Activated T-helper 2 cell treated with anti-CD3 and anti-CD28 coated beads, Interferon-gamma antibody, Interleukin-2, Interleukin-4, amounts not matched to agents 10 μg/mL and 5 μg/mL and 100 μg/mL, durations not matched to agents 14 hours and 24 hours and 36 hours (primary cell): Measurements from ENCODE around the gene SIRPD. TPM values are rescaled to one million over a fixed set of nuclear protein-coding genes. Genes with fewer than 3 reads are reported as not detected.

Experiments
- DNase-seq: peaks from one replicate; pipeline ENCODE4 v3.0.0; 2021; ENCODE audit warnings: low spot score
- H3K27ac Mint-ChIP-seq: one replicate; pipeline ENCODE4 v1.8.0; 2021; ENCODE audit warnings: mixed read lengths
- H3K27me3 Mint-ChIP-seq: one replicate; pipeline ENCODE4 v1.8.0; 2021; ENCODE audit warnings: low read depth, mixed read lengths
- H3K36me3 Mint-ChIP-seq: one replicate; pipeline ENCODE4 v1.8.0; 2021; ENCODE audit warnings: low read depth, mixed read lengths
- H3K4me1 Mint-ChIP-seq: one replicate; pipeline ENCODE4 v1.8.0; 2021; ENCODE audit warnings: low read depth, mixed read lengths
- H3K4me3 Mint-ChIP-seq: one replicate; pipeline ENCODE4 v1.8.0; 2021; ENCODE audit warnings: low read depth, mild to moderate bottlenecking, moderate library complexity, mixed read lengths
- H3K9me3 Mint-ChIP-seq: one replicate; pipeline ENCODE4 v1.8.0; 2021; ENCODE audit warnings: mixed read lengths
- intact Hi-C: fragments of 100-400 bp; cut with micrococcal nuclease; formaldehyde crosslinking; loops from one replicate; pipeline ENCODE4 v1.15.1; 2023
- total RNA-seq: library from RNA; stranded (reverse); gene quantifications from 2 replicates; pipeline ENCODE4 v1.2.3, GENCODE V29; 2022

Gene SIRPD
- total RNA-seq, 1 donor from 2014 or later = 0.37 TPM

DNA sequence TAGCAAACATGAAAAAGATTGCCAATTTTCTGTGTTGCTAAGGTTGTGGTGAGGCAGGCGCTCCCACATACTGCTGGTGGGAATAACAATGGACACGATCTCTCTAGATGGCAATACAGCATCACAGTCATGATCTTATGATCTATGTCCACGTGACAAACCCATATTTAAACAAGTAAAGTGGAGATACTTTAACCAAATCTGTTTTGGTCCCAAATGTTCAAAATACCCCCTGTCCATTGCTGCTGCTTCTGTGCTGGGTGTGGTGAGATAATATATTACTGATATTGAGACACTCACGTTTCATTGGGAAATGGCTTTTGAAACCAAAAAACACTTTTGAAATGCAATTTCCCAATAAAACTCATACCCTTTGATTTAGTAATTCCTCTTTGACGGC lies 23.0 kb downstream of the SIRPD start:
- H3K9me3 Mint-ChIP-seq = no peaks in the 10 kb centered on the region
- no peak for DNase-seq
- intact Hi-C loops = loop anchor here (5.0 kb wide), 1 partner anchor 243 kb away; no protein-coding TSS in a partner anchor
- H3K27me3 Mint-ChIP-seq = peaks cover 2% of the 10 kb centered on the region
- no peaks in the 10 kb centered on the region for H3K36me3 Mint-ChIP-seq
- H3K4me3 Mint-ChIP-seq = no peak overlapping the region
- H3K27ac Mint-ChIP-seq = no peak overlapping the region
- H3K4me1 Mint-ChIP-seq = peaks cover 7% of the 10 kb centered on the region

DNA sequence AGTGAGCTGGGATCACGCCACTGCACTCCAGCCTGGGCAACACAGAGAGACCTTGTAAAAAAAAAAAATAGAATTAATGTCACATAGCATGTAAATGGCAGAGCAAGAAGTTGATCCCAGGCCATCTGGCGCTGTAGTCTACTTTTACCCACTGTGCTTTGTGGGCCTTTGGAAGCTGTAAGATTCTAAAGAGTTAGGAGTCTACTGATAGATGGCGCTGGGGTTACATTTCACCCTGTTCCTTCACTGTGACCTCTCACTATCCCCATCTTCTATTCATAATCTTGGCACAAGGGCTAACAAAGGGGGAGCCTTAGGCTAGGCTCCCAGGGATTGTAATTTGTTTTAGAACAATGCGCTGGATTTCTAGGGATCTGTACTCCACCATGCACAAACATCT lies 24.4 kb downstream of the SIRPD start:
- H3K9me3 Mint-ChIP-seq = no peaks in the 10 kb centered on the region
- peaks cover 4% of the 10 kb centered on the region for H3K27me3 Mint-ChIP-seq
- no peak overlapping the region for H3K4me3 Mint-ChIP-seq
- peaks cover 6% of the 10 kb centered on the region for H3K4me1 Mint-ChIP-seq
- H3K36me3 Mint-ChIP-seq = no peaks in the 10 kb centered on the region
- no peak overlapping the region for H3K27ac Mint-ChIP-seq
- intact Hi-C loops = loop anchor here (1.0 to 5.0 kb wide), 2 partner anchors 201 to 244 kb away; no protein-coding TSS in a partner anchor
- no peak for DNase-seq

DNA sequence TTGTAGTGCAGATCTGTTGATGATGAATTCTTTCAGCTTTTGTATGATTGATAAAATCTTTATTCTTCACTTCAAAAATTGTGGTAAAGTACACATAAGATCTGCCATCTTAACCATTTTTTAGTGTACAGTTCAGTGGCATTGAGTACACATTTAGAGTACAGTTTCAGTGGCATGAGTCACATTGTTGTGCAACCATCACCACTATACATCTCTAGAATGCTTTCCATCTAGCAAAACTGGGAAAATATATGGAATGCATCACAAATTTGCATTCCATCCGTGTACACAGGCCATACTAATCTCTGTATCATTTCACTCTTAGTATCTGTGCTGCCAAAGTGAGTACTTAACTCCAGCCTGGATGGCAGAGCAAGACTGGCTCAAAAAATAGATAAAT lies 28.7 kb downstream of the SIRPD start:
- peaks cover 10% of the 10 kb centered on the region for H3K27me3 Mint-ChIP-seq
- H3K36me3 Mint-ChIP-seq = no peaks in the 10 kb centered on the region
- intact Hi-C loops = no loop called here
- no peaks in the 10 kb centered on the region for H3K9me3 Mint-ChIP-seq
- H3K4me3 Mint-ChIP-seq = no peak overlapping the region
- no peak for DNase-seq
- no peak overlapping the region for H3K27ac Mint-ChIP-seq
- H3K4me1 Mint-ChIP-seq = peaks cover 3% of the 10 kb centered on the region

DNA sequence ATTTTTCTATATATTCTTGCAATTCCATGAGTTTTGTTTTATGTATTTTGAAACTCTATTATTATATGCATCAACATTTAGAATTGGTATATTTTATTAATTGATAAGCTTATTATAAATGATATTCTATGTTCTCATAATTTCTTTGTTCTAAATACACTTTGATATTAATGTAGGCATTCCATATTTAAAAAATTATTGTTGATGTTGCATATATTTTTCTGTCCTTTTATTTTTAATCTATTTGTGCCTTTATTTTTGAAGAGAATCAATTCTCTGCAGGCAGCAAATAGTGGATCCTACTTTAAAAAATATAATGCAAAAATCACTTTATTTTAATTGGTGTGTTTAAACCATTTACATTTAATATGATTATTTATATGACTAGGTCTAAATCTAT lies 29.6 kb downstream of the SIRPD start:
- intact Hi-C loops = no loop called here
- Mint-ChIP-seq H3K36me3 (no peaks in the 10 kb centered on the region), H3K27ac (no peak overlapping the region), H3K9me3 (no peaks in the 10 kb centered on the region), H3K27me3 (peaks cover 13% of the 10 kb centered on the region), H3K4me1 (peaks cover 3% of the 10 kb centered on the region), H3K4me3 (no peak overlapping the region)
- DNase-seq = no peak

DNA sequence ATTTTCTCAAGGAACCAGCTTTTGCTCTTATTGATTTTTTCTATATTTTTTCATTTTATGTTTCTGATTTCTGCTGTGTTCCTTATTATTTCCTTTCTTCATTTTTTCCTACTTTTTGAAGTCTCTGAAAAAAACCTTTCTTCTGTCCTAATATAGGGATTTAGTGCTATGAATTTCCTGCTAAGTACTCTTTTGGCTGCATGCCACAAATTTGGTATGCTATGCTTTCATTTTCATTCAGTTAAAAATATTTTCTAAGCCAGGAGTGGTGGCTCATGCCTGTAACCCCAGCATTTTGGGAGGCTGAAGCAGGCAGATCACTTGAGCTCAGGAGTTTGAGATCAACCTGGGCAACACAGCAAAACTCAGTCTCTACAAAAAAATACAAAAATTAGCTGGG lies 30.6 kb downstream of the SIRPD start:
- Mint-ChIP-seq H3K27me3 (peaks cover 15% of the 10 kb centered on the region), H3K36me3 (no peaks in the 10 kb centered on the region), H3K27ac (no peak overlapping the region), H3K4me1 (peaks cover 3% of the 10 kb centered on the region), H3K4me3 (no peak overlapping the region), H3K9me3 (no peaks in the 10 kb centered on the region)
- intact Hi-C loops = no loop called here
- DNase-seq = no peak

DNA sequence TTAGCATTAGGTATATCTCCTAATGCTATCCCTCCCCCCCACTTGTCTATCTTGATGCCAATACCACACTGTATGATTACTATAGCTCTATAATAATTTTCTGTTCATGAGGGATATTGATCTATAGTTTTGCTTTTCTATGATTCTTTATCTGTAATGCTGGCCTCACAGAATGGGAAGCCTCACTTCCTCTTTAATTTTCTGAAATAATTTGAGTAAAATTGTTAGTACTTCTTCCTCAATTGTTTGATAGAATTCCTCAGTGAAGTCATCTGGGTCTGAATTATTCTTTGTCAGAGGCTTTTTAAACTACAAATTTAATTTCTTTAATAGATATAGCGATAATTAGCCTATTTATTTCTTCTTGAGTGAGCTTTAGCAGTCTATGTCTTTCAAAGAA lies 31.2 kb downstream of the SIRPD start:
- Mint-ChIP-seq H3K27me3 (peaks cover 19% of the 10 kb centered on the region), H3K4me3 (no peak overlapping the region), H3K27ac (no peak overlapping the region), H3K36me3 (no peaks in the 10 kb centered on the region), H3K4me1 (peaks cover 3% of the 10 kb centered on the region), H3K9me3 (no peaks in the 10 kb centered on the region)
- DNase-seq = no peak
- intact Hi-C loops = no loop called here

DNA sequence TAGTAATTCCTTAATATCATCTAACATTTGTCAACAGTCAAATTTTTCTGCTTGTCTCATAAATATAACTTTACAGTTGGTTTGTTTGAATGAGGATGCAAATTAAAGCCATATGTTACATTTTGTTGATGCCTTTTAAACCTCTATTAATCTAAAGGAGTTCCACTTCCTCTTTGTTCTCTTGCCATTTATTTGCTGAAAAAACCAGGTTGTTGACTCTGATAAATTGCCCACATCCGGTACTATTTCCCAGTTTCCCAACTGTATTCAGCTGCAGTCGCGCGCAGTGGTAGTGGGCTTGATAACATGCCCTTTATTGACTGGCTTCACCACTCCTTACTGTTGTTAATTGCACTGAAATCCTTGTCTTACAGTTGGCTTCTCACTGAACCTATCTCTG lies 33.5 kb downstream of the SIRPD start:
- no peak for DNase-seq
- Mint-ChIP-seq H3K27me3 (peaks cover 30% of the 10 kb centered on the region), H3K36me3 (no peaks in the 10 kb centered on the region), H3K27ac (no peak overlapping the region), H3K4me1 (peaks cover 2% of the 10 kb centered on the region), H3K9me3 (no peaks in the 10 kb centered on the region), H3K4me3 (no peak overlapping the region)
- intact Hi-C loops = no loop called here

DNA sequence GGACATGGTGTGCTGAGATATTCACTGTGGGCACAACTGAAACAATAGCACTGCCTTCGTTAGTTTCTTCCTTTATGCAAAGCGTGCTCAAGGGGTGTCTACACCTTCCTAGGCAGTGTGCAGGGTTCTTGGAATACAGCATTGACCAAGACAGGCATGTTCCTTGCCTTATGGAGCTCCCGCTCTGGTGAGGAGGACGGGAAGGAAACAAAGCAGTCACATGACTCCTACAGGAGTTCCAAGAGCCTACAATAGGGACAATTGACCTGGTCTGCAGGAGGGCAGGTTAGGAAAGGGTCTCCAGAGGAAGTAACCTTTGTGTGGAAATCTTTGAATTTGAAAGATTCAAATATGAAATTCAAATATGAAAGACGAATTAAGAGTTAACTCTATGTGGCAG lies 40.5 kb downstream of the SIRPD start:
- no peak overlapping the region for H3K4me3 Mint-ChIP-seq
- H3K9me3 Mint-ChIP-seq = peaks cover 17% of the 10 kb centered on the region
- H3K36me3 Mint-ChIP-seq = no peaks in the 10 kb centered on the region
- H3K27me3 Mint-ChIP-seq = peaks cover 28% of the 10 kb centered on the region
- DNase-seq = no peak
- H3K4me1 Mint-ChIP-seq = no peaks in the 10 kb centered on the region
- intact Hi-C loops = no loop called here
- H3K27ac Mint-ChIP-seq = no peak overlapping the region

DNA sequence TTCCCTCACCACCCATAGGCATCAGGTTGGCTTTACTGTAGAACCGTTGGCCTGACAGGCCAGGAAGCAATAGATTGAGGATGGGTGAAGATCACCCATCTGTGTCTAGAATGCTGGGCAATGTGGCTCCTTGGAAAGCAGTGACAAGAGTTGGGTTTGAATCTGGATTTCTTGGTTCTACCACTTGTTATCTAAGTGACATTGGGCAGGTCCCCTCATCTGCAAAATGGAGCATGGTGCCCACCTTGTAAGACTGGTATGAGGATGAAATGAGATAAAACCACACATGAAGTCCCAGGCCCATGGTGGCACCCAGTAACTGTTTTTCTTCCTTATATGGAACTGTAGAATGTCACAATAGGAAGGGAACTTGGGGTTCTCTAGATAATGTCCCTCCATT lies 43.7 kb downstream of the SIRPD start:
- intact Hi-C loops = no loop called here
- no peaks in the 10 kb centered on the region for H3K36me3 Mint-ChIP-seq
- no peak for DNase-seq
- H3K4me1 Mint-ChIP-seq = no peaks in the 10 kb centered on the region
- H3K4me3 Mint-ChIP-seq = no peak overlapping the region
- peaks cover 17% of the 10 kb centered on the region for H3K9me3 Mint-ChIP-seq
- peaks cover 27% of the 10 kb centered on the region for H3K27me3 Mint-ChIP-seq
- no peak overlapping the region for H3K27ac Mint-ChIP-seq

DNA sequence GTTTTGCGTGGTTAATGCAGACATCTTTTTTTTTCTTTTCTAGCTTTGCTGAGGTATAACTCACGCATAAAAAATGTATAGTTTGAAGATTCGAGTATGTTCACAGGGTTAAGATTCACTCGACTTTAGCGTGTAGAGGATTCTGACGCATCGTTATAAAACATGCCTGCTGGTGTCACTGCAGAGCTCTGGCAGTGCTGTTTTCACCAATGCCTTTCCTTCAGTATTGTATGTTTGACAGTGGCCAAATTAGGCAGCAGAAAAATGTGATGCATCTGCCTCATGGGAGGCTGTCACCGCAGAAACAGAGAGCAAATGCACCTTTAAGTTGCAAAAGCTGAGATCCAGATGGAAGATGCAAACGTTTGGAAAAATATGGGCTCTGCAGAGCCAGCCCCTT lies 48.3 kb downstream of the SIRPD start:
- Mint-ChIP-seq H3K4me1 (no peaks in the 10 kb centered on the region), H3K27ac (no peak overlapping the region), H3K4me3 (no peak overlapping the region), H3K36me3 (no peaks in the 10 kb centered on the region), H3K9me3 (peaks cover 13% of the 10 kb centered on the region), H3K27me3 (peaks cover 45% of the 10 kb centered on the region)
- intact Hi-C loops = loop anchor here (1.0 kb wide), 2 partner anchors 225 to 268 kb away; no protein-coding TSS in a partner anchor
- no peak for DNase-seq

DNA sequence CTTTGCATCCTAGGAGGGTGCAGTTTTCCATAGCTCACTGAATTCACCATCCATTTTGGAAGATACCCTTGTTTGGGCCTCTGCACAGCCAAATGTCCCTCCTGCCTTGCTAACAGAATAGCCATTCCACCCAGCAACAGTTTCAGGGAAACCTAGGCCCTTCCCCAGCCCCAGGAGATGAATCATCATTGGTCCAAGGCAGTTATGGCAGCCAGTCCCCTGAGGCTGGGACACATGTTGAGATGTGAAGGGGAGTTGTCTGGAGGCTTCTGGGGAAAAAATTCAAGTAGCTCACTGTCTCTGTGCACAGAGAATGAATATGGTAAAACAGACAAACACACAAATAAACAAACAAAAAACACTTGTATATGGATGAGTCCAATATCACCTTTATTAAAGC lies 48.9 kb downstream of the SIRPD start:
- H3K4me1 Mint-ChIP-seq = peaks cover 1% of the 10 kb centered on the region
- no peaks in the 10 kb centered on the region for H3K36me3 Mint-ChIP-seq
- DNase-seq = no peak
- H3K27ac Mint-ChIP-seq = no peak overlapping the region
- no peak overlapping the region for H3K4me3 Mint-ChIP-seq
- peaks cover 10% of the 10 kb centered on the region for H3K9me3 Mint-ChIP-seq
- H3K27me3 Mint-ChIP-seq = peaks cover 44% of the 10 kb centered on the region
- intact Hi-C loops = no loop called here

DNA sequence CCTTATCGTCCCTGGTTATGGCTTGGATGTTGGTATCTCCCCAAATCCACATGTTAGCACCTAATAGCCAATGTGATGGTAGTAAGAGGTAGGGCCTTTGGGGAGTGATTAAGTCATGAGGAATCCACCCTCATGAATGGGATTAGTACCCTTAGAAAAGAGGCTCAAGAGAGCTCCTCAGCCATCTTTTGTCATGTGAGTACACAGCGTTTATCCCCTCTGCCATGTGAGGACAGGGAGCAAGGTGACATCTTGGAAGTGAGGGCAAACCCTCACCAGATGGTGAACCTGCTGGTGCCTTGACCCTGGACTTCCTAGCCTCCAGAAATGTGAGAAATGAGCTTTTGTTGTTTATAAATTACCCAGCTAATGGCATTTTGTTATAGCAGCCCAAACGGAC lies 50.2 kb downstream of the SIRPD start:
- Mint-ChIP-seq H3K4me3 (no peak overlapping the region), H3K27me3 (peaks cover 52% of the 10 kb centered on the region), H3K36me3 (no peaks in the 10 kb centered on the region), H3K27ac (no peak overlapping the region), H3K9me3 (no peaks in the 10 kb centered on the region), H3K4me1 (peaks cover 3% of the 10 kb centered on the region)
- intact Hi-C loops = no loop called here
- DNase-seq = no peak

DNA sequence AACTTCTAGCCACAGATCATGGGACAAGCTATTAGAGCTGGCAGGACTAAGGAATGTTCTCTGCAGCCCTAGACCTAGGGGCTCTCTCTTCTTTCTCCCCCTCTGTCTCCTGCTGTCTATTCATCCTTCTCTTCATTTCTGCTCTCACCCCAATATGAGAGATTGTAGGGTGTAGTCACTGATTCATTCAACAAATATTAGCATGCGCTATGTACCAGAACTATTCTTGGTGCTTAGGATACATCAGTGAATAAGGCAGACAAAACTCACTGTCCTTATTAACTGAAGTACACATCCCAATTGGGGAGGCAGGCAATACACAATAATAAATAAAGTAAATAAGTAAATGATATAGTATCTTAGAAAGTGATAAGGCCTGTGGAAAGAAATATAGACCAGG lies 51.6 kb downstream of the SIRPD start:
- intact Hi-C loops = no loop called here
- peaks cover 3% of the 10 kb centered on the region for H3K4me1 Mint-ChIP-seq
- no peak overlapping the region for H3K4me3 Mint-ChIP-seq
- no peaks in the 10 kb centered on the region for H3K9me3 Mint-ChIP-seq
- H3K27ac Mint-ChIP-seq = no peak overlapping the region
- DNase-seq = no peak
- H3K27me3 Mint-ChIP-seq = peaks cover 49% of the 10 kb centered on the region
- H3K36me3 Mint-ChIP-seq = no peaks in the 10 kb centered on the region

DNA sequence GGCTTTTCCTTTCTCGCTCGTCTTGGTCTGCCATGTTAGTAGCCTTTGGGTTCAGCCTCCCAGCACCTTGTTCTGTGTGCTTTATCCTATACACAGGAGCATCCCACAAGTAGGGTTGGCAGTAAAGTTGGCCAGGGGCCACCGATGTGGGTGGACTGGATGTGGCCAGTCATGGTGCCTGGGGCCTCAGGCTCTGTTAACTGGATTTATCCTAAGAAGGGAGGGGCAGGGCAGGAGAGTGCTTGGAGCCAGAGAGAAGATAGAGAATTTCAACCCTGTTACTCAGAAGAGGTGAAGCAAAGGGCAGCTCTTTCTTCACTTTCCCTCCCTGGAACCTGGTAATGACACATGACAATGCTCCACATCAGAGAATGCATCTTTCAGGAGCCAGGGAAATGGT lies 52.1 kb downstream of the SIRPD start:
- intact Hi-C loops = no loop called here
- Mint-ChIP-seq H3K9me3 (no peaks in the 10 kb centered on the region), H3K4me3 (no peak overlapping the region), H3K27me3 (peaks cover 49% of the 10 kb centered on the region), H3K36me3 (no peaks in the 10 kb centered on the region), H3K4me1 (peaks cover 6% of the 10 kb centered on the region), H3K27ac (no peak overlapping the region)
- no peak for DNase-seq
